Keratinocyte (primary cell): Measurements from ENCODE around the gene MAP4K3.
"Not testable (repeated sequence)": the region's sequence is repeated elsewhere in the genome, so short reads cannot be mapped to it uniquely, and the experiment has no call there.

Experiments used
- CTCF ChIP-seq, 3 experiments: IDR thresholded peaks in 1 of 3; conservative IDR thresholded peaks in 1 of 3; optimal IDR thresholded peaks in 1 of 3; 2 replicates in 2 of 3; 3 replicates in 1 of 3; pipeline versions ENCODE3 to v1.5.1; 2011; ENCODE audit warnings: low read length in 3 of 3, mild to moderate bottlenecking in 3 of 3, moderate library complexity in 2 of 3, control low read depth in 1 of 3, inconsistent platforms in 1 of 3; ENCODE audit not compliant: insufficient read depth in 2 of 3; ENCODE audit errors: extremely low read depth in 1 of 3
- EZH2 ChIP-seq: IDR thresholded peaks from one replicate; pipeline ENCODE4 v1.6.1; 2012; ENCODE audit warnings: inconsistent platforms, mild to moderate bottlenecking, low read length, moderate library complexity

- not testable (repeated sequence) for TF ChIP-seq CTCF (optimal IDR thresholded peaks at IDR 0.05 in 1 of 3, IDR thresholded peaks at IDR 0.05 in 1 of 3, conservative IDR thresholded peaks at IDR 0.05 in 1 of 3; ENCODE audit: extremely low read depth in 1 of 3, insufficient read depth in 2 of 3, low read length in 3 of 3); EZH2
Observed at GRCh38 chr2:39384071-39384470, 53.0 kb downstream of the MAP4K3 start.
